GM19395 (cell line): ENCODE results near the gene BATF.
"Not testable (repeated sequence)": the region's sequence is repeated elsewhere in the genome, so short reads cannot be mapped to it uniquely, and the experiment has no call there.

ENCODE experiments used
- ATAC-seq: cut with Tn5 transposase; IDR thresholded peaks from one replicate; pipeline ENCODE4 v1.9.1; 2021; ENCODE audit warnings: mild to moderate bottlenecking, moderate library complexity; ENCODE audit not compliant: unreplicated experiment

Gene BATF

DNA sequence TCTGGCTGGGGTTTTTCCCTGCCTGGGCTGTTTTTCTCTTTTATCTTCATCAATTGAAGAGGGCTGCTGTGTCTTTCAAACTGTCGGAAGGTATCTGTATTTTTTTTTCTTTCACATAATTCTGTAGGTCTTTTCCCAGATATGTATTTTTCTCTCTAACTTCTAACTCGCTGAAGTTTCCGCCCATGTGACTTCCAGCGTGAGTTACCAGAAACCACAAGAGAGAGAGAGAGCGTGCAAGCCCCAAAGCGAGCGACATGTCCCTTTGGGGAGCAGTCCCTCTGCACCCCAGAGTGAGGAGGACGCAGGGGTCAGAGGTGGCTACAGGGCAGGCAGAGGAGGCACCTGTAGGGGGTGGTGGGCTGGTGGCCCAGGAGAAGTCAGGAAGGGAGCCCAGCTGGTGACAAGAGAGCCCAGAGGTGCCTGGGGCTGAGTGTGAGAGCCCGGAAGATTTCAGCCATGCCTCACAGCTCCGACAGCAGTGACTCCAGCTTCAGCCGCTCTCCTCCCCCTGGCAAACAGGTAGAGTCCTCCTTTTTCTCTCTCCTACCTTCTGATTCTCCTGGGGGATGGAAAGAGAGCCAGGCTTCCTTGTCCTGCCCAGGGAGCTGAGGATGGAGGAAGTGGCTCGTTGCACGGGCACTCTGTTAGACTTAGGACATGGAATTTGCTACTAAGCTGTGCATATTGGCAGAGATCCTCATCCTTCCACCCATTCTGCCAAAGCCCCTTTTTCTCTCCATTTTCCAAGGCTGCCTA, at the start of gene BATF:
Gene BATF (plus strand): TSS at position 246 of the 759 bp plus-strand sequence. CDS start 214 bp downstream, at position 460.
- ATAC-seq = peak; percentile 61

- not testable (repeated sequence) for ATAC-seq
Observed at GRCh38 chr14:75474127-75474526, 48.1 kb upstream of the BATF start.

DNA sequence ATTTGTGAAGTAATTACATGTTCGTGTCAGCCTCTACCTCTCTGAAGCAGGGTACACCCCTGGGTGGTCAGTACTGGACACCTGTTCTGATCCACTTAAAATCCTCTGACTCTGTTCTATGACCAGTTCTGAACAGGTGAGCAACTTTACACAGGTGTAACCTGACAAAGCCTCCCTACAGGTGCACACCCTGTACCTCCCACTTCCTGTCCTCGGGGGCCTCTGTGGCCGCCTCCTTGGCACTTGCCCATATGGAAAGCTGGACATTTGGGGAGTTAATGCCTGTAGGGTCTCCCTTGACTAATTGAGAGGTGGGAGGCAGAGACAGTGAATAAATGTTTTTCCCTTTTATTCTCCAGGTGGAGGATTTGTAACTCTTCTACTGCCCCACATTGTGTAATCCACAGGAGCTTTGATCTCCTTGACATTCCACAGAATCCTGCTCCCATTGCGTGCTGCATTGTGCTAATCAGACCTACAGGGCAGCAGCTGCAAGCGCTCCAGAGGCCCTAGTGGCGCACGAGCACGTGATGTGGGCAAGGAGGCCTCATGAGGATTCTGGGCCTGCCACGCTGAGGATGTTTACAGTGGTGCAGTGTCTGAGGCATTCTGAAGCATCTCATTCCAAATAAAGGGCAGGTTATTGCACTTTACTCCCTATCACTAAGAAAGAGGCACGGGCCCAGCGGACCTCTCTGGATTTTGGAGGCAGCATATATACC, 45.8 kb upstream of the BATF start:
- no peak for ATAC-seq

DNA sequence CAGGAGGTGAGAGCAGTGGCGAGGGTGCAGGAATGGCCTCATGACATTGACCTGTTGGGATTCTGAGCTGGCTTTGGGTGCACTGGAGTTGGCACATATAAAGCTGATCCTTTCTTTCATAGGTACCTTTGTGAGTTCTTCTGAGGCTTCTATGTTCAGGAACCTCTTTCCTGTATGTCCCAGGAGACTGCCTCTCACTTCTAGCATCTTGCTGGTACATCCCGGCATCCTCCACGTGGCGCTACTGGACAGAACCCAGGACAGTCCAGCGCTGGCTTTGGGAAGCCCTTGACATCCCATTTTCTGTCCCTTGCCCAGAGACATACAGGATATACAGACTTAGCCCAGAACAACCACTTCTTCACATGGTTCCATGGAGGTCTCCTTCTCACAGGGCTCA, 44.4 kb upstream of the BATF start:
- ATAC-seq = no peak

GRCh38 chr14:75479770-75480600, 42.3 kb upstream of the BATF start:
- ATAC-seq = peak; percentile 93

DNA sequence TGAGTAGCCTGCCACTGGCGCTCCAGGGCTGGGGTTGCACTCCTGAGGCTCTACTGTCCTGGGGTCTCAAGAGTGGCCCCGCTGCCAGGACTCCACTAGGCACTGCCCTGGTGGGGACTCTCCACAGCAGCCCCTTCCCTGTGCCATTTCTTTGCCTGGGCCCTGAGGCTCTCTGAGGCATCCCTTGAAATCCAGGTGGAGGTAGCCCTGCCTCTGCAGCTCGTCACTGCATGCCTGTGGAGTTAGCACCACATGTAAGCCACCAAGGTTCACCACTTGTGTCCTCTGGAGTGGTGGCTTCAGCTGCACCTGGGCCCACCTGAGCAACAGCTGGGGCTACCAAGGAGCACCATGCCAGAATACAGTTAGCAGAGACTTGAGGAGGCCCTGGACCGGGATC, 39.9 kb upstream of the BATF start:
- ATAC-seq = no peak

GRCh38 chr14:75484711-75485429, 37.4 kb upstream of the BATF start:
- ATAC-seq = no peak

- no peak for ATAC-seq
Observed at GRCh38 chr14:75486318-75486717, 36.0 kb upstream of the BATF start.

DNA sequence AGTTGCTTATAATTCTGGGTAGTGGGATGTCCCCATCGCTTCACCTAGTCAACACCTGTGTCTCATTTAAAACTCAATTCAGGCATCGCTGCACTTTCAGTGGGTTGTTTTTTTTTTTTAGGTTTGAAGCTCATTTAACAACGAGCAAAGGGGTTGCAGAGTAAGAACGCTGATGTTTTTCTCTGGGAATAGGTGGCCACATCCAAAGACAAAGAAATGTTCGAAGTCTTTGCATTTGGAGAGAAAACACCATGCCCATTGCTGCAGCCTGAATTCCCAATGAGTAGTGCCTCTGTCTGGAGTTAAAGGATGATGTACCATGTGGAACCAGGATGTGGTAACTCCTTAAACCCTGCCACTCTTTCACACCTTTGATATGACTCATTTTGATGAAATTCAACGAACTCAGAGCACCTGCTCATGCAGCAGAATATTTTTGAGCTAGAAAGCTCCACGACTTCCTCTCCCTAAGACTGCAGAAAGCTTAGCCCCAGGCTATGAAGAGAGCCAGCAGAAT, 35.1 kb upstream of the BATF start:
- ATAC-seq = peak; percentile 80

DNA sequence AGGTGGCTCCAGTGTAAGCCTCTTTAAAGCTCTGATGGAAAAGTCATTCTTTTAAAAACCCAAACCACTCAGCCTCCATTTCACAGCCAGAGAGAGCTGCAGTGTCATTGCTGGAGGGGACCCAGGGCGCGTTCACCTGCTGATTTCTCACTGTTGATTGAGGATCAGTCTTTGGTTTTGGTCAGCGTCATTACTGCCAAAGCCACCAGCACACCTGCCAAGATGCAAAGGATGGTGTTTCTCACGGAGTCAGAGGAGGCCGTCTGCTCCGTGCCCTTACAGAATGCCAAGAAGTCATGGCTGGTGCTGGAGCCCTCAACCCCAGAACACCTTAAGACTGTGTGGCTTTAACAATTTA, 32.8 kb upstream of the BATF start:
- no peak for ATAC-seq

DNA sequence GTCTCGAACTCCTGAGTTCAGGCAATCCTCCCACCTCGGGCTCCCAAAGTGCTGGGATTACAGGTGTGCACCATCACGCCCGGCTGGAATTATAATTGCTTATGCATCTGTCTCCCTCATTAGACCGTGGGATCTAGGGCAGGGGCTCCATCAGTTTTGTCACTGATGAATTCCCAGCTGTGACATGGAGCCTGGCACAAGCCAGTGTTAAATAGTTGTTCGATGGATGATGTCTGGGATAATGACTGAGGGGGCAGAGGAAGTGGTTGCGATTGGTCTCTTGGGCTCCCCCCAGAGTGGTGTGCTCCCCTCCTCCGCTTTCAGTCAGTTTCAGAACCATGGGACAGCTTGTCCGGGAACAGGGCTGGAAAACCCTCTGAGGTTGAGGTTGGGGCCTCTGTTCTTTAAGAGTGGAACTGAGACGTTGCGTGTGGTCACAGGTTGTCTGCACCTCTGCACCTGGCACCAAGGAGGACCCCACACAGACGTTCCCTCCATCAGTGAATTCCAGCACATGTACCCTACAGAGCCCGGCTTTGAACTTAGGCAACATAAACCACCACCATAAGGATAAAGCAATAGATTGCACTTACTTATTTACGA, 30.8 kb upstream of the BATF start:
- no peak for ATAC-seq

DNA sequence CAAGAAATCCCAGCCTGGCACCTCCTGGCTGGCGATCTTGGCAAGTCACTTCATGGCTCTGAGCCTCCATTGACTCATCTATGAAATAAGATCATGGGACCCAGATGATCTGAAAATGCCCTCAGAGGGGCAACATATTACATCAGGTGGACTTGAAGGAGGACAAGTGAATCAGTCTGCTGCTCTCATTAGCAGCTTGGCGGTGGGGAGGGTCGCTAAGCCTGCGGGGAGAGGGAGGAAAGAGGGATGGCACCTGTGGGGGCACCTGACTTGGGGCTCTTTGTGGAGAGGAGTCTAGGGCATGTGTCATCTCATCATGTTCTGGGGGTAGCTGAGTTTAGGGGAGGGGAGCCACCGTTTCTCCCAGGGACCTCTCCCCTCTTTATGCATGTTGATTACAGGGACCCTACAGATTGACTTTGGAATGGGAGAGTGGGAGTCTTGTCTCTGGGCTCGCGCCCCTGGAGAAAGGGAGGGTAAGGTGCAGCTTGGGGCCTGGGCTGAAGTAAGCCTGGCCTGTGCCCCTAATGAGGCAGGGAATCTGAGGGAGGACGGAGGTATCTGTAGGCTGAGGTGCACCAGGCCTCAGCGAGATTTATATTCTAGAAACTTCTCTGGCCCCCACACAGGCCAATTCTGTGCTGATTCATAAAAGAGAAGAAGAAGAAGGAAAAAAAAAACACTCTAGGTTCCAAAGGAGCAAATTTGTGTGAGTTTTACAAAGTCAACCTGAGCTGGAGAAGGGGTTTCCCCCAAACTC, 29.3 kb upstream of the BATF start:
- no peak for ATAC-seq

- no peak for ATAC-seq
Observed at GRCh38 chr14:75493592-75494087, 28.6 kb upstream of the BATF start.

- no peak for ATAC-seq
Observed at GRCh38 chr14:75494896-75495295, 27.4 kb upstream of the BATF start.

GRCh38 chr14:75495399-75495798, 26.9 kb upstream of the BATF start:
- no peak for ATAC-seq

GRCh38 chr14:75495882-75496281, 26.4 kb upstream of the BATF start:
- no peak for ATAC-seq

GRCh38 chr14:75496755-75497154, 25.5 kb upstream of the BATF start:
- no peak for ATAC-seq

GRCh38 chr14:75497191-75497590, 25.1 kb upstream of the BATF start:
- no peak for ATAC-seq

GRCh38 chr14:75497701-75498100, 24.6 kb upstream of the BATF start:
- ATAC-seq = no peak
